Measurements from ENCODE around the gene PAN2. TPM values are rescaled to one million over a fixed set of nuclear protein-coding genes. Genes with fewer than 3 reads are reported as not detected.

PAN2 gene
- total and polyA plus RNA-seq, 2 donors (not counting 3 experiments of a cell fraction or from before 2014, with no cell fraction given), result 21.5 to 21.9 TPM

DNA sequence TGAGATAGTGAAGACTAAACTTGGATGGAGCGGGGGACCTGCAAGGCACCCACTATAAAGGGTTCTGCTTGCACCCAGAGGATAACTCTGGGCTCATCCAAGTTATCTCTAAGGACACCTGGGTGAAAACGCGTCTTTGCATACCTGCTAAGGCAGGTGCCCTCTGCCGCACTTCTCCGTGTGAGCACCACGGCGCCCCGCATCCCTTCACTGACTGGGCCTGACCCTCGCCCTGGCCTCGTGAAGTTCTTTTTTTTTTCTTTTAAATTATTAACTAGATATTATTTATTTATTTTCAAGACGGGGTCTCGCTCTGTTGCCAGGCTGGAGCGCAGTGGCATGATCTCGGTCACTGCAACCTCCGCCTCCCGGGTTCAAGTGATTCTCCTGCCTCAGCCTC is 48.8 kb upstream of the PAN2 start:
- ChIA-PET POLR2A (no interaction called here), CTCF (interaction anchor here (0.7 to 1.4 kb wide), 5 partner anchors 12 to 81 kb away, joined by 3 to 4 read pairs (median 3); partner anchors contain the start of gene APOF)
- Histone ChIP-seq H3K27ac (ENCODE audit: insufficient read depth, low read depth, low read length) (no peak overlapping the region), H3K9me3 (replicated peaks; ENCODE audit: control insufficient read depth, insufficient read depth, low read length) (no peaks in the 10 kb centered on the region), H4K20me1 (replicated peaks; ENCODE audit: control insufficient read depth, extremely low read depth, insufficient read depth, low read length) (no peaks in the 10 kb centered on the region), H3K79me2 (ENCODE audit: control insufficient read depth, insufficient read depth, low read length) (no peaks in the 10 kb centered on the region), H2AFZ (ENCODE audit: low read depth, low read length) (no peak overlapping the region), H3K9ac (replicated peaks; ENCODE audit: extremely low read depth, insufficient read depth, low read length) (no peak overlapping the region), H3K9me1 (replicated peaks; ENCODE audit: control insufficient read depth, extremely low read depth, insufficient read depth, low read length) (no peaks in the 10 kb centered on the region), H3K27me3 (ENCODE audit: control insufficient read depth in 2 of 2, insufficient read depth in 2 of 2, low read length in 2 of 2) (no peaks in the 10 kb centered on the region), H3K36me3 (ENCODE audit: control insufficient read depth in 2 of 2, extremely low read depth in 1 of 2, insufficient read depth in 2 of 2, low read length in 2 of 2) (no peaks in the 10 kb centered on the region), H3K4me3 (replicated peaks in 1 of 3; ENCODE audit: insufficient read depth in 1 of 3, low read depth in 1 of 3, low read length in 3 of 3) (no peak overlapping the region), H3K4me1 (ENCODE audit: control insufficient read depth, extremely low read depth, insufficient read depth, low read length) (peaks cover under 1% of the 10 kb centered on the region), H3K4me2 (ENCODE audit: insufficient read depth, low read length) (no peak overlapping the region)
- intact Hi-C loops (cut with micrococcal nuclease) (no loop called here), dilution Hi-C loops (cut with MboI; ENCODE audit: extremely low pct_ligation_motif_present, low sequenced_read_pairs) (no loop called here)
- TF ChIP-seq, protein P1, sequence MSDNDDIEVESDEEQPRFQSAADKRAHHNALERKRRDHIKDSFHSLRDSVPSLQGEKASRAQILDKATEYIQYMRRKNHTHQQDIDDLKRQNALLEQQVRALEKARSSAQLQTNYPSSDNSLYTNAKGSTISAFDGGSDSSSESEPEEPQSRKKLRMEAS (IDR thresholded peaks at IDR 0.05; ENCODE audit: insufficient read depth, insufficient read length), result no peak
- TF ChIP-seq FOS (IDR thresholded peaks at IDR 0.05; ENCODE audit: borderline replicate concordance, insufficient read depth, low read length) (no peak), POLR2A (IDR thresholded peaks at IDR 0.05; ENCODE audit: low read depth, low read length) (no peak), EZH2 (IDR thresholded peaks at IDR 0.05; ENCODE audit: borderline replicate concordance, low read depth, low read length, severe bottlenecking) (no peak), GATA2 (IDR thresholded peaks at IDR 0.05; ENCODE audit: insufficient read depth, insufficient read length, low read depth, low read length) (no peak), MYC (IDR thresholded peaks at IDR 0.05; ENCODE audit: low read depth, low read length) (no peak), POLR2AphosphoS5 (IDR thresholded peaks at IDR 0.05; ENCODE audit: insufficient read depth, low read depth, low read length) (no peak), JUN (IDR thresholded peaks at IDR 0.05; ENCODE audit: borderline replicate concordance, insufficient read depth, insufficient read length, low read depth) (no peak)
- TF ChIP-seq, protein P2, sequence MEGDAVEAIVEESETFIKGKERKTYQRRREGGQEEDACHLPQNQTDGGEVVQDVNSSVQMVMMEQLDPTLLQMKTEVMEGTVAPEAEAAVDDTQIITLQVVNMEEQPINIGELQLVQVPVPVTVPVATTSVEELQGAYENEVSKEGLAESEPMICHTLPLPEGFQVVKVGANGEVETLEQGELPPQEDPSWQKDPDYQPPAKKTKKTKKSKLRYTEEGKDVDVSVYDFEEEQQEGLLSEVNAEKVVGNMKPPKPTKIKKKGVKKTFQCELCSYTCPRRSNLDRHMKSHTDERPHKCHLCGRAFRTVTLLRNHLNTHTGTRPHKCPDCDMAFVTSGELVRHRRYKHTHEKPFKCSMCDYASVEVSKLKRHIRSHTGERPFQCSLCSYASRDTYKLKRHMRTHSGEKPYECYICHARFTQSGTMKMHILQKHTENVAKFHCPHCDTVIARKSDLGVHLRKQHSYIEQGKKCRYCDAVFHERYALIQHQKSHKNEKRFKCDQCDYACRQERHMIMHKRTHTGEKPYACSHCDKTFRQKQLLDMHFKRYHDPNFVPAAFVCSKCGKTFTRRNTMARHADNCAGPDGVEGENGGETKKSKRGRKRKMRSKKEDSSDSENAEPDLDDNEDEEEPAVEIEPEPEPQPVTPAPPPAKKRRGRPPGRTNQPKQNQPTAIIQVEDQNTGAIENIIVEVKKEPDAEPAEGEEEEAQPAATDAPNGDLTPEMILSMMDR (IDR thresholded peaks at IDR 0.05; ENCODE audit: extremely low read depth in 1 of 2, insufficient read depth in 1 of 2, low read depth in 1 of 2, low read length in 2 of 2), result no peak
- no peak for FAIRE-seq
- DNase-seq (ENCODE audit: low read depth, low spot score), result no peak
- no TSS peak for BruUV-seq (replicated peaks)
